Activated gamma-delta T cell (primary cell): ENCODE results near the gene PLXDC2.
"Not testable (repeated sequence)": the region's sequence is repeated elsewhere in the genome, so short reads cannot be mapped to it uniquely, and the experiment has no call there.

Experiments used
- DNase-seq: peaks from one replicate; lab custom pipeline; 2025; lab: John Stamatoyannopoulos, UW

Gene PLXDC2

DNA sequence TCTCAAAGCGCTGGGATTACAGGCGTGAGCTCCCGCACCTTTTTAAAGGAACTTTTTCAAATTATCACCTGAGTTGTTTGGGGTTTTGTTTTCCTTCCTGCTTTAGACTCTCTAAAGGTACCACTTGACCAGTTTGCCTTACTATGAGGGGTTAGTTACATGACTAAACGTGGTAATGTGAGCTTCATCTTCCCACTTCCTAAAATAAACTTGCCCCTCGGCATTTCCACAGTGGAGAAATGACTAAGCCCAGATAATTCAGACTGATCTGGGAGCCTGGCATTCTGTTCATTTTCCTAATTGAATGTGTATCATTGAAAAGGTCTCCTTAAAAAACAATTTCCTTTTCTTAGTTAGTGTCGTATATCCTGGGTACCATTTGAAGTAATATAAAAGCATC is 163.4 kb downstream of the PLXDC2 start:
- DNase-seq = no peak

- no peak for DNase-seq
Observed at GRCh38 chr10:19983880-19984565, 167.8 kb downstream of the PLXDC2 start.

DNA sequence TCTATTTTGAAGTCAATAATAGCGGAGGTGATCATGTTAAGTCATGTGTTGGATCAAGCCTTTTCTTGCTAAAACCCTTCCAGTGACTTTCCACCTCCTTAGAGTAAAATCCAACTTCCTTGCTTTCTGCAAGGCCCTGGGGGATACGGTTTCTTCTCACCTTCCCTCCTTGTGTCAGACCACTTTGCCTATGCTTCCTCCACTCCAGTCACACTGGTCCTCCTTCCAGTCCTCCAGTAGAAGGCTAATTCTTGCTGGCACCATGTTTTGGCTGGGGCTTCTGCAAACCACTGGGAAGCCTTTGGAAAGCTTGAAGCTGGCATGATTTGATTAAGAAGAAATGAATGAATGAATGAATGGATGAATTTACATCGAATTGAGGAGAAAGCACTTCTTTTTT is 169.5 kb downstream of the PLXDC2 start:
- DNase-seq = no peak

DNA sequence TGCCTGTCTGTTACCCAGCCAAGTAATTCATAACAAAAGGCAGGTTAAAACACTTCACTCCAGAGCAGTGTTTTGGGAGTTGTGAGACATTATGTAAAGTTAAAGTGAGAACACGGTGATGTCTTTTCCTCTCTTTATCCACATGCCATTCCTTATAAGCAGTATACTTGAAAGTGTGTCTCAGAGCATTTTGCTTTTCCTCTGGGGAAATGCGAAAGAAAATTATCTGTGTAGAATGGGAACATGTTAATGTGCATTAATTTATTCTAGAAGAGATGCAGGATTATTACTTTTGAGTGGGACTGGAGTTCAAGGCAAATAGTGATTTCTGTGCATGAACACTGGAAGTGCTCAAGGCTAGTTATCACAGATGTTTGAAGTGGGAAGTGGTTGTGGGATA is 170.4 kb downstream of the PLXDC2 start:
- no peak for DNase-seq

DNA sequence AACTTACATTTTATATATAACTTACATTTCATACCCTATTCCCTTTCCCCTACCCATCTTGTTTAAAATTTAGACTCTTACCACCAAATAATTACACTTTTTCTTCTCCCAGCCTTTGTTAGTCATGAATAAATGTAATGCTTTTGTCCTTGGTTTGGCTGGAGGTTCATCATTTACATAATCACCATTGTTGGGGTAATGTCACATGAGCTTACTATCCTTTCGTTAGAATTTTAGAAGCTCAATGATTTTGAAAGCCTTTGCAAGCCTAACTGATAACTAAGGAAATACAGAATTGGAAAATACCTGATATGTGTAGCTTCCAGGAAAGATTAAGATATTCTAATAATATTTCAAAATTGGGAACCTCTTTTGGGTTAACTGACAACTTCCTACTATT is 171.7 kb downstream of the PLXDC2 start:
- no peak for DNase-seq

DNA sequence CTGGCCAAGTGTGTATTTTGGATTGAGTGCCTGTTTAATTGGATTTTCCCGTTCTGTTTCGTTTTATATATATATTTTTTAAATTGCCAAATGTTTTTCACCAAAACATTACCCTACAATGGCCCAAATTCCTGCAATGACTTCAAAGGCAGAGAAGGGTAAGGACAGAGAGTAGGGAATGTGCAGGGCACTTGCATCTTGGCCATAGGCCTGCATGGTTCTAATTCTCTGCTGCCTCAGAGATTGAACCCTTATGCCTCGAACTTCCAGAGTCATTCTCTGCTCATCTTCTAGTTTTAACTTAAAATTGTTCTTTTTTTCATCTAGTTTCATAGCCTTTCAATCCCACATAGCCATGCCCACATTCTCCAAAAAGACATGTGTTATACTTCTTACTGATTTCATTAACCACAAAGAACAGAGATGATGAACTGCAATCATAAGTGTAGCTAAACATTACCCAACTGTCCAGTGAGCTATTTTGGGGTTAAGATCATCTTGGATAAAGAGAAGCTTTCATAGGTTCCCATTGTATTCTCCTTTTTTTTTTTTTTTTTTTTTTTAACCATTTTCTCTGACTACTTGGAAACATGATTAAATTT is 177.6 kb downstream of the PLXDC2 start:
- no peak for DNase-seq

DNA sequence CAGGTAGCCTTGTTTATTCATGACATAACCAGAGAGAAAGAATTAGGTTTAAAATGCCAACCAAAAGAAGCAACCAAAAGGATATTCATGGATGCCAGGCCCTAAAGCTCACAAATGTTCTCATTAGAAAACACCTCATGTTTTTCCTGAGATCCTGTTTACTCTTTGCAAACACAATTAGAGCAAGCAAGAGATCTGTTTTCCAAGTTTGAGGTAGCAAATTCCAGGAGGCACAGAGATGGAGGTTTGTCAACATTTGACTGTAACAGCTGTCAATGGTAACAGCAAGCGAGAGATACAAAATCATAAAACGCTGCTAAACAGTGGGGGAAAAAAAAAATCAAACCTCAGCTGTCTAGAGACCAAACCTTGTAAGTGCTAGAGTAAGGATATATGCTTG is 182.2 kb downstream of the PLXDC2 start:
- no peak for DNase-seq

DNA sequence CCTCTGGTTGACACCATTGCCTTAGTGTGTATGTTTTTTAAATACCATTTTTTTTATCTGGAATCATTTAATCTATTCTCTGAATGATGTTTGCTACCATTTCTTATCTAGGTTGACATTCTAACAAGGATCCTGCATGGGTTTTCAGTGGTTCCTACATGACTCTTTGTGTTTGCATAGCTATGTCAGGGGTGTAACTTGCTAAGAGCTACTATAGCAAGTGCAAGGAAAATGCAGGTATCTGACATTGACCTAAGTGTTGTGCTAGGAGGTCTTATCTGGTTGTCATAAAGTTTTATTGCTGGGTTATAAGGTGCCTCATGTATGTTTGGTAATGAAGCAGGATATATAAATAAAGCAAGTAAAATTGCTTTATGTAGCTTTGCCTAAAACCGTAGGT is 183.2 kb downstream of the PLXDC2 start:
- DNase-seq = no peak

DNA sequence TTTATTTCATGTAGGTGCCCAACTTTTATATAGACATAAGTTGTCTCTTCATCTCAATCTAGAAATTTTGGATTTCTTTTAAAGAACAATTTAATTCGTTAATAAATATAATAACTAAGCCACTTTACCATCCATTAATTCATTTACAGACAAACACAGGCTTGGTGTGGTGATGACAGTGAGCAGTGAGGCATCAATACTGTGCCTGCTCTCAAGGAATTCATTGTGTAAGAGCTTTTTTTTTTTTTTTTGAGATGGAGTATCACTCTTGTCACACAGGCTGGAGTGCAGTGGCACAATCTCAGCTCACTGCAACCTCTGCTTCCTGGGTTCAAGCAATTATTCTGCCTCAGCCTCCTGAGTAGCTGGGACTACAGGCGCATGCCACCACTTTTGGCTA is 185.8 kb downstream of the PLXDC2 start:
- DNase-seq = not testable (repeated sequence)

GRCh38 chr10:20002657-20003056 is 186.4 kb downstream of the PLXDC2 start:
- DNase-seq = no peak

DNA sequence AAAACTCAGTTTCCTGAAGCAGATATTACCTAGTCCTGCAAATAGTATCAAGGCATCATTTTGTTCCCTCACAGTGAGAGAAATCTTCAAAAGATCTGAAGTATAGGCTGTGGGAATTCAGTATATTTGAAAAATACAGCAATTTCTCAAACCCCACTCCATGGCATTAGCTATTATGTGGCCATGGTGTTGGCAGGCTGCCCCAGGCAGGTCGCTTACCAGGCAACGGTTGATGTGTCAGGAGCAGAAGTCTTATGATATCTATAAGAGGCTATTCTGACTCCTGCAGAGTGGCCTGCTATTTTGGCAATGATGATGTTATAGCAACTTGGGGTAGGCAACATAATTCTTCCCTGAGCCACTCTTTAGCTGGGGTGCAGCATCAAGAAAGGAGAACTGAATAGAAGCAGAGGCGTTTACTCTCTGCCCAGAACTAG is 187.9 kb downstream of the PLXDC2 start:
- DNase-seq = no peak

GRCh38 chr10:20005638-20006037 is 189.4 kb downstream of the PLXDC2 start:
- no peak for DNase-seq

DNA sequence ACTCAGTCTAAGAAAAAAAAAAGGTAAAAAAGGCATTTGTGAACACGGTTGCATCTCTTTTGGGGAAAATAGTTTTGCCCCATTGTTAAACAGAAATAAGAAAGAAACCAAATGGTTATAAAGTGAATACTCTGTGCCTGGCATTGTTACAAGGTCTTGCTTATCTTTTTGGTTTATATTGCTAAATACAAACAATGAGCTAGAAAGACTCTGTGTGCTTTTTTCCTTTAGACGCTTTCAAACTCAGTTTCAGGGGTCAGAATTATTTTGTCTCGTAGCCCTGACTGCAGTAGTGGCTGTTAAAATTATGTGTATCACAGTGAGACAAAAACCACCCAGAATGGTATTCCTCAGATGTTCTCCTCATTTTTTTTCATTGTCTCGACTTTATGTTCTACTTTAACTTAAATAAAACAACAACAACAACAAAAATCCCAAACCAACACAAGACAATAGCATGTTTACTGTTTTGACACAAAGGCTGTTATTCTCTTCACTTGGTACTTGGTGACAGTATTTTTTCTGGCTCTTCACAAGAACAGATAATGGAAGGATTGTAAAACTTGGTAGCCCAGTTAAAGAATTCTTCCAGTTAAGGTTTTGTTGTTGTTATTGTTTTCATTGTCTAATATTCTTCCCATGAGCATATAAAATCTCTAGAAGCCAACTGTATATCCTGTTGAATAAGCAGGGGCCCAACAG is 190.1 kb downstream of the PLXDC2 start:
- no peak for DNase-seq

DNA sequence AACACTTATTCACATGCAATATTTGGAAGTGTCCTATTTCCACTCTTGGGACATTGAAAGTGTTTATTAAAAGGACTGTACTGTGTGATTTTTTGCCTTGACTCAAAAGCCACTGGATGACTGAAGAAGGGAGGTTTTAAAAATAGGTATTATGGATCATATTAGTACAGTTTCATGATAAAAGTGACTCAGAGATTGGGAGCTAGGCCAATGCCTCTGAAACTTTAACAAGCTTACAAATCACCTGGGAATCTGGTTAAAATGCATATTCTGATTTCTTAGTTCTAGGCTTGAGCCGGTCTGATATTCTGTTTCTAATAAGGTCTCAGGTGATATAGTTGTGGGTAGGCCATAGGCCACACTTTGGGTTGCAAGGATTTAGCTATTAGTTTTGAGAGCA is 191.2 kb downstream of the PLXDC2 start:
- no peak for DNase-seq

GRCh38 chr10:20013991-20014750 is 197.9 kb downstream of the PLXDC2 start:
- no peak for DNase-seq

DNA sequence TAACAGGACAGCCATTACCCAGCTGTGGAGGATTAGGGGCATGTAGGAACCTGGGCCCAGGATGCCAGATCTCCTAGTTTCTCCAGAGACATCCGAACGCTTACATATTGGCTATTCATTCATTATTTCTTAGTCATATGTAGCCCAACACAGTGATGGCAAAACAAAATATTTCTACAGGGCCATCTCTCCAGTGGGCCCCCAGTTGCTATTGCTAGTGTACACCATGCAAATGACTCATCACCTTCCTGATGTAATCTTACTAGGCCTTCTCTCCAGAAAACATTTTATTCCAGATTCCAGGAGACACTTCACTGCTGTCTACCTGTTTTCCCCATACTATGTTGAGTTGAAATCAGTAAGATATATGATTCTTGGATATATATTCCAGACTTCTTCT is 201.7 kb downstream of the PLXDC2 start:
- no peak for DNase-seq

GRCh38 chr10:20020677-20021076 is 204.4 kb downstream of the PLXDC2 start:
- no peak for DNase-seq

- no peak for DNase-seq
Observed at GRCh38 chr10:20029523-20029922, 213.3 kb downstream of the PLXDC2 start.

GRCh38 chr10:20033476-20033875 is 217.2 kb downstream of the PLXDC2 start:
- no peak for DNase-seq

- no peak for DNase-seq
Observed at GRCh38 chr10:20034732-20035131, 218.5 kb downstream of the PLXDC2 start.

- no peak for DNase-seq
Observed at GRCh38 chr10:20040012-20040411, 223.8 kb downstream of the PLXDC2 start.

- no peak for DNase-seq
Observed at GRCh38 chr10:20041931-20042330, 225.7 kb downstream of the PLXDC2 start.

GRCh38 chr10:20045100-20045499 is 228.9 kb downstream of the PLXDC2 start:
- DNase-seq = not testable (repeated sequence)
